HG03135 (cell line): ENCODE measurements around the gene PARD3B.
"Not testable (repeated sequence)": the region's sequence is repeated elsewhere in the genome, so short reads cannot be mapped to it uniquely, and the experiment has no call there.

ENCODE experiments used
- ATAC-seq: cut with Tn5 transposase; IDR thresholded peaks from one replicate; pipeline ENCODE4 v1.9.1; 2021; ENCODE audit warnings: mild to moderate bottlenecking, moderate library complexity; ENCODE audit not compliant: unreplicated experiment

Gene PARD3B

DNA sequence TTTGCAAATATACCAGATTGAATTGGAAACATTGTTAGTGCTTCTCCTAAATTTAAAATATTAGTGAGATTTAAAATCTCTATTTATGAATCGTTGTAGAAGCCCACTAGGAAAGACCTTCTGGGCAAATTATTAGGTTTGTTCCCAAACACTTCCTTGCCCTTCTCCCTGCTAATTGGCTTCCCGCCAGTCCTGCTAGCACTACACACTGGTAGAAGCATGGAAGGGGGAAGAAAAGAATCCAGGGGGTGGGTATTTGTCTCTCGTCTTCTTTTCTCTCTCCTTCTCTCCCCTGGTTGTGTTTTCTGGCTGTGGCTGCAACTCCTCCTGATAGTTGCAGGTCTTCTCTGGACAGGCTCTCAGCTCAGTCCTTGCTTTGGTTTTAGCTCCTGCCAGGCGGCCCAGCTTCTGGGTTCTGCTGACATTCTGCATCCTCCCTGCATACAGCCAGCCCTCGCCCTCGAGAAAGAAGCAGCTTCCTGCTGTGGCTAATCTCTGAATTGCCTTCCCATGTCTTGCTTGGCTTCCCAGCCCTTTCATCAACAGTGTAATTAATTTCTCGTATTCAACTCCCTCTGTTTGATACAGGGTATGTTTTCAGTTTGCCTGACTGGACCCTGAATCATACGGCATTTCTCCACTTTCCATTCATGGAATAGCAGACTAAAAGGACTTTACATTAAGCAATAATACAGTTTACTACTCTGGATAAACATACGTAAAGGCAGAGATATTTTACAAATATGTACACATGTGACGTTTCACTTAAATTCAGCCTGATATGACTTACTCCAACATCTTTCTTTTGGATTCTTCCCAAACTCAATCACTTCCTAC is 6.9 kb upstream of the PARD3B start:
- ATAC-seq: no peak

DNA sequence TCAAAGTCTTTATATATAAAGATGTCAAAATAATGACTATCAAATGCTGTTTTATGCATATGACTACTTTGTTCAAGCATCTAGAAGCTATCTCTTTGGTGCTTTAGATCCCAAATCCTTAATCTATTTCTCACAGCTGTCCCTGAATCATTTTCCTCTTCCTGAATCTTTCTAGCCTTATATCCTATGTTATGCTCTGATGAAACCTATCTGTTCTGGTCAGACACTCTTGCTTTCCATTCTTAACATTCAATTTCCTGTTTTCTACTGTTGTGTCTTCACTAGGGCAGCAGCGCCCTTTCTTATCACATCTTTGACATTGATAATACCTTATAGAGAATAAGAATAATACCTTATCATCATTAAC is 6.3 kb upstream of the PARD3B start:
- no peak for ATAC-seq

DNA sequence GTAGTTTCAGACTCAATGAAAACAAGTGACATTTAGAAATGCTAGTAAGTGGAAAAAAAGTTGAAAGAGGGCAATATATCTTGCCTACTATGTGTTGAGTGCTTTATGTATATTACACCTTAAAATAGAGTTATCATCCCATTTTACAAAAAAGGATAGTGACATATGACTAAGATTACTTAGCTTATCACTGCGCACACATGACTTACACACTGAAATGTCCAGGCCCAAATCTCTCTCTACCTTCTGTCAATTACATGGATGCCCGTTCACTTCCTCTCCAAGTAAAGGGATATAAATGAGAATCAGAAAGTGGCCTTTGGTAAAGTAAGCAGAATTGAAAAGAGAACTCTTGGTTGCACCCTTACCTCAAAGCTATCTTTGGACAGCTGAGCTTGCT is 3.6 kb upstream of the PARD3B start:
- ATAC-seq: no peak

DNA sequence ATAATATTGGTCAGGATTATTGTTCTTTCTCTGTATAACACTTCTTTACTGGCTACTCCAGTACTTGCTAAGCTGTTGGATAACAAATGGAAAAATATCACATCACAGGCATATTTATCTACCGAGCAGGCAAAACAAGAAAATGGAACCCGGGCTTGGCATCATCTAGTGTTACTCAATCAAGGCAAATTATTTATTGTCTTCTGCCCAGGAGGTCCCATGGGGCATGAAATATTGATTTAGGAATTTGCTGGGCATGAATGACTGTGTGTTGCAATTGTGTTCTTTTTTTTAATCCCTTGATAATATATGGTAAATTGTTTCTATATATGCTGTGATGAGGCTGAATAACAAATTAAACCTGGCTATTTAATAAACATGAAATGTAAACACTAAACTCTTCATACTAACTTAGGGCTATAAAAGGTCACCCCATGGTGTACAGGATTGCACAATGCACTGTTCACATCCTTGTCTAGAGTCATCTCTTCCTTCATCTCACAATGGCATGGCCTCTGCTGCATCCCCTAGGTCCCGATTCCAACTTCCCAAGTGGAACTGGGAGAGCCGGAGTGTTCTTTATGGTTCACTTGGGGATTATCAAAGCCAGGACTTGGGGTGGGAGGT is 2.2 kb upstream of the PARD3B start:
- no peak for ATAC-seq

DNA sequence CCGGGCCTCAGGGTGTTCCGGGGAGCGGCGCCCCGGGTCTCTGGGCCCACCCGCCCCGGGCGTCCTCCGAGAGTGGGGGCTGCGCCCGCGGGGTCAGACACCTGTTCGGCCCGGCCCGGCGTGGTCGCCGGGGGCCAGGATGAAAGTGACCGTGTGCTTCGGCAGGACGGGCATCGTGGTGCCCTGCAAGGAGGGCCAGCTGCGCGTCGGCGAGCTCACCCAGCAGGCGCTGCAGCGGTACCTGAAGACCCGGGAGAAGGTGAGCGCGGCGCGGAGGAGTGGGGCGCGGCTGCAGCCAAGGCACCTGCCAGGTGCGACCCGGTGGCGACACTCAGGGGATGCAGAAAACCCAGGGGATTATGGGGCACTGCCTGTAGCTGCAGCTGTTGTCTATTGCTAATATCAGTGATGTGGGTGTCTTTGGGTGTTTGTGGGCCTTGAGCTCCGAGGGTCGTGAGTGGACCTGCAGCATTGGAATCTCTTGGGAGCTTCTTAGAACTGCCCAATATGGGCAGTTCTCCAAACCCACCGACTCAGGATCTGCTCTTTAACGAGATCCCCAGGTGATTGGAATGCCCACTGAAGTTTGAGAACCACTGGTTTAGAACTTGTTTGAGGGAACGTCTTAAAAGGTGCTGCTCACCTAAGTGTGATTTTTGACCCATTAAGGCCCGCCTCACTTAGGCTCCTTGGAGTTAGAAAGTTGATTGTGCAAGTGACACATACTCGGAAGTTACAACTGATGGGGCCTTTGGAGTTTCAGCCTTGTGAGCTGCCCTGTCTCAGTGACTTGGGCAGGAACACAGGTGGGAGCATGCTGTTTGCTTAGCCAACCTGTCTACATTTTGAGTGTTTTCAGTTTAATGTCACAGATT is 823 bp downstream of the PARD3B start:
- no peak for ATAC-seq

DNA sequence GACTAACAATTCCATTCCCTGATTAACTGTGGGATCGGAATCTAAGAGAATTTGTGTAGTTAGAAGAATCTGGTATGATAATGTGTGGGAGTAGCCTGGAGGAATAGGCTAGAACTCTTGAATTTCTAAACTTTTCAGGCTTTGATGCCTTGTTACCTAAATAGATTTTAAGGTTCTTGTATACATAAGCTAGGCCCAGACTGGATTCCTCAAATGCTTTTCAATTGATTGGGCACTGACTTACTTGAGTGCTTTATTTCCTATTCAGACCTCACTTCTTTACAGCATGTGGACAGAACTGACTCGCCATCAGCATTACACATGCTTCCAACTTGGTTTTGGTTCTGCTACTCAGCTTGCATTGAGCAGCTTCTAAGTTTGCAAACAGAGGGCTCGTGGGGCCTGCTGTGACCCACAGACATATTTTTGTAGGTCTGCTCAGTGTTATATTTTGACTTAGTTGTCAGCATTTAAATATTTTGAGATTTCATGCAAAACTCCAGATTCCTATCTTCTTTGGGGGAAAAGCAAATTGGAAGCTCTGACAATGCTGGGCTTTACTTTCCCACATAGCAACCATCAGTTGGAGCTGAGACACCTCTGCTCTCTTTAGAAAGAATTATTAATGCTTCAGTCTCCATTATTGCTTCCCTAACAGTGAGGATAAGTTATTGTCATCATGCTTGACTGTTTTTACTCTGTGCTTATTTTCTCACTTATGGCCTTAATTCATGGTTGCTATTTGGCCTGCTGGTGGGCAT is 5.7 kb downstream of the PARD3B start:
- no peak for ATAC-seq

DNA sequence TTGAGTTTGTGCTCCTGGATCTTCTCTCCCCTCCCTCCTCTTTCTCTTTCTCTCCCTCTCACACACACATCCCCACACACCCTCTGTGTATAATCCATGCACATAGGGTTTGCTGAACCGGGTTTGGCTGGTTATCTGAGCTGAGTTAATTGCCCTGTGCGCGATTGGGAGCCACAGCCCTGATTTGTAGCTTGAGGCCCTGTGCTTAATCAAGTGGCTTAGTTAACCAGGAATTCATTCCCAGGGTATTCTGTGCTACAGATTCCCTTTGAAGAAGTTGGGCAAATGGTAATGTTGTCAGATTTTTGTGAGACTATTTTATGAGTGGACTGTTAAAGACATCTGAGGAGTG is 6.2 kb downstream of the PARD3B start:
- ATAC-seq: no peak

DNA sequence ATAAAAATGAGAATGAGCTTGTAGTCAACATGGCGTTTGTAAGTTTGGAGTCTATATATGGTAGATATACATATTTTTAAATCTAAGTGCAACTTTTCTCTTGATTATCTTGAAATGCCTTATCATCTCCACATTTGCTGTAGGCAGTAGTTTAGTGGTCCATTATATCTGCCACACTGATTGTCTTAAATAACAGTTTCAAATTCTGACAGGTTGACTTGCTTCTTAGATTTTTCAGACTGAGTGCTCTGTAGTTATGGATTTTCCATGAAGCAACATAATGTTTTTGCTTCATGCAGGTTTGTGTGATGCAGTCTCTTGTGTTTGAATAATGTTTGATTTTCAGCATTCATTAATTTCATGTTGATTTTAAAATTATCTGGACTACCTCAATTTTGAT is 12.3 kb downstream of the PARD3B start:
- no peak for ATAC-seq

DNA sequence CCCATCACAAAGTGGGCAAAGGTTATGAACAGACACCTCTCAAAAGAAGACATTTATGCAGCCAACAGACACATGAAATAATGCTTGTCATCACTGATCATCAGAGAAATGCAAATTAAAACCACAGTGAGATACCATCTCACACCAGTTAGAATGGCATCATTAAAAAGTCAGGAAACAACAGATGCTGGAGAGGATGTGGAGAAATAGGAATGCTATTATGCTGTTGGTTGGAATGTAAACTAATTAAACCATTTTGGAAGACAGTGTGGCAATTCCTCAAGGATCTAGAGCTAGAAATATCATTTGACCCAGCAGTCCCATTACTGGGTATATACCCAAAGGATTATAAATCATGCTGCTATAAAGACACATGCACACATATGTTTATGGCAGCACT is 14.1 kb downstream of the PARD3B start:
- not testable (repeated sequence) for ATAC-seq

DNA sequence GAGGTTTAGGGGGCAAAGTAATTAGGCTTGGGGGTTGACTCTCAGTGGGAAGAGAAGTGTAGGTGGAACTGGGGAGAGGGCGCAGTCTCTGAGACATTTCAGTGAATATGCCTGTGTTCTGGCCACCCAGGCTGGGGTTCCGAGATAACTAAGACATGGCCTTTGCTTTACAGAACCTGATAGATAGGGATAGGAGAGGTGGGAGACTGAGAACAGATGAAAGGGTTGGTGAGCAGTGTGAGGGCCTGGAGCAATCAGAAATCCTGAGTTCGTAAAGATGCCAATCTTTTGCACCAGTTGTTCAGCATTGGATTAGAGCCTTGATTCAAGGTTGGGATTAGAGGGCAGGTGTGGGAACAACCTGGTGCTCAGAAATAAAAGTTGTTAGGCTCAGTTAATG is 15.6 kb downstream of the PARD3B start:
- no peak for ATAC-seq

DNA sequence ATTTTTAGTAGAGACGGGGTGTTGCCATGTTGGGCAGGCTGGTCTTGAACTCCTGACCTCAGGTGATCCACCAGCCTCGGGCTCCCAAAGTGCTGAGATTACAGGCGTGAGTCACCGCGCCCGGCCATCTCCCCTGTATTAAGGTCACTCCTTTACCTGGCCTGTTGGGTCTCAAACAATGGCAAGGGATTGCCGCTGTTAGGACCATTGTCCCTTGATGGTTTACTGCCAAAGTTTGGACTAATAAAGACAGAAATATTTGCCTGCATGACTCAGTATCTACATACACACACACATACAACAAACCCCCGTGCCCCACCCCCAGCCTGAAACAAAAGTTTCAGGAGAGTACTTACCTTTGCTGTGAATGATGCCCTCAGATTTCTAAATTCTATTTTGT is 16.5 kb downstream of the PARD3B start:
- no peak for ATAC-seq

DNA sequence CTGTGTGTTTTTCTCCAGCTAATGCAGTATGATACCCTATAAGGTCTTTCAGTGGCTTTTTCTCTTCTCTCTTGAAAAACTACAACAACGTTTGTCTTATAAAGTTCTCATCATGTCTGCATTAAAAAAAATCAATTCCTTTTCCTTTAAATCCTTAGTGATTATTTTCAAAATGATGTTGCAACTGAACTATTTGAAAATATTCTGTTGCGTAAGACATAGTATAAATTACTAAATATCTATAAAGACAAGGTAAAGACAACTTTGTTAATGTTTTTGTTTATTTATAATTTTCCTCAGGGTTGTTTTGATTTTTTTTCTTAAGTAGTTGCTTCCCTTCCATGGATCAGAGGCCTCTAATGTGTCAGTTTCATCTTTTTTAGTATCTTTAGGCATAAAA is 21.2 kb downstream of the PARD3B start:
- ATAC-seq: no peak

DNA sequence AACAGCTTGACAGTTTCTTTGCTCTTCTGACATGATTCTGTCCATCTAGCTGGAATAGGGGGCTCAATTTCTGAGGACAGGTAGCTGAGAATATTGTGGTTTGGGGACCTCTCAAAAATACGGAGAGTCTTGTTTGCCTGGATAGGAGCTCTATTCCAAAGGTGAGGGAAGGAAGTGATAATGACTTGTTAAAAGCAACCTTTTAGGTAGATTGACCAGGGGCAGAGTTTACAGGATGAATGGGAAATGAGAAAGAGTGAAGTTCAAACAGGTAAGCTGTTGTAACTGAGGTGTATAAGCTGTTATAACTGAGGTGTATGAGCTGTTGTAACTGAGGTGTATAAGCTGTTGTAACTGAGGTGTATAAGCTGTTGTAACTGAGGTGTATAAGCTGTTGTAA is 25.1 kb downstream of the PARD3B start:
- ATAC-seq: no peak

DNA sequence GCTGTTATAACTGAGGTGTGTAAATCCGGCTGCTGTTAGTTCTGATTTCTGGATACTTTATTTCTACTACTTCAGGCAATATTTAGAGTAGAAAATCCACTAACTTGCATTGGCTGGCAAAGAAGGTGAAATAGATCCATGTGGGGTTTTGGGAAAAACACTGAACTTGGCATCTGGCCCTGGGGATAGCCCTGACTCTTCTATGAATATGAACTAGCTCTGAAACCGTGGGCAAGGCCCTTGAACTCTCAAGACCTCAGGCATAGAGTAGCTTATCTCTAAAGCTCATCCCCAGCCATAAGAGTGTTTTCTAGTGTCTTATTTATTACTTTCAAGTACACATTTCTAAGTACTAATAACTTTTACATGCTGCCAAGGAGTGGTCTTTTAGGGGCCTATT is 25.8 kb downstream of the PARD3B start:
- no peak for ATAC-seq

DNA sequence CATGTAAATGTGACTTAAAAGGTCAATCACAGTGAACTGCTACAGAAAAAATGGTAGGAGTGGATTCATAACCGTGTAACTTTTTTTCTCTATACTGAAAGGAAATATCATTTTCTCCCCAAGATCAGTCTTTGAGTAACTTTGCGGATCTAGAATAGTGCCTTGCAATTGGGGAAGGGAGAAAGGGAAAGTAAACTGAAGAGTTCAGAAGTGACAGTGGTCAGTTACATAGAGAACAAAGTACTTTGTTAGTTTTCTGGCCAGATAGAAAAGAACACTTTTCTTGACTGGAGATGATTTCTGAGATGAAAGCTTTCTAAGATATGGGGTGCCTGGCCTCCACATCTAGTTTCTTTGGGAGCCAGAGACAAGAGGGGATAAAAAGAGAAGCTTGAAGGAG is 26.6 kb downstream of the PARD3B start:
- no peak for ATAC-seq

DNA sequence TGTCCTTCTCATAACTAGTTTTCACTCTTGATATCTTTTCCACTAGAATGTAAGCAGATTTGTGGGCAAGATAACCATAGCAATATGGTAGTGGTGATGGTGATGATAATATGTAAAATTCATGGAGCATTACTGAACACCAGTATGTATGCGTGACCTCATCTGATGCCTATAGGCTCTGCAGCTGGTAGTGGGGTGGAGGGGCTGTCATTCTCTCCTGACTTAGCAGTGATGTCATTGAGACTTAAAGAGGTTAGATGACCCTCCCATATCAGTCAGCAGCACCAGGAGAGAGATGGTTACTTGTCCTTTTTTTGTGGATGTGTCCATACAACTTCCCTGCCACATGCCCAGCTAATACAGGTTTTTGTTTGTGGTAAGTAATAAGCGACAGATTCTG is 27.9 kb downstream of the PARD3B start:
- ATAC-seq: no peak

DNA sequence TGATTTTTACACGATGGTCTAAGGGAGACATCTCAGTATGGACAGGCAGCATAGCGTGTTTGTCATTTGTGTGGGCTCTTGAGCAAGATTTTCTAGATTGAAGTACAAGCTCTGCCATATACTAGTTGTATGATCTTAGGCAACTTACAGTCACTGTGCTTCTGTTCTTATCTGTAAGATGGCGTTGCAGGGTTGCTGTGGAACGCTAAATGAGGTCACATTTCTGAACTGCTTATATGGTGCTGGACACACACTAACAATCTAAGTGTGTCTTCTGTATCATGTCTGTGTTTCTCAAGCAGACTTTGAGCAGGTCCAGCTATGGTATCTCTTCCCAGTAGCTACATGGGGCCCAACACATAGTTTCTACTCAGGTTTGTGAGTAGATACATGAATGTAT is 29.2 kb downstream of the PARD3B start:
- no peak for ATAC-seq

DNA sequence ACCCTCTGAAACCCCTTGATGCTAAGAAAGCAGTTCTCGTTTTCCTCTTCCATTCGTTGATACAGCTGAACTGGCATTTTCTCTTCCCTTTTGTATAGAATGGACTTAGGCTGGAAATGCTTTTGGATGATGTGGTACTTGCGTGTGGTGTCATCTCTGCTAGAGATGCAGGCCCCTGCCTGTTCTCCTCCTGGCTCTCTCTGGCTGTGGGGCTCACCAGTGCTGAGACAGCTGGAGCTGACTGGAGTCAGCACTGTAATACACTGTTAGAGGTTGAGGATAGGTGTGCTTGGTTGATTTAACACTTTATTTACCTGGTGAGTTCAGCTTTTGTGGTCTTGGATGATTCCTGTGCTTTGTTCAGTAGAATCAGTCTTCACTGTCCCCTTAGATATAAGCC is 30.2 kb downstream of the PARD3B start:
- ATAC-seq: no peak

DNA sequence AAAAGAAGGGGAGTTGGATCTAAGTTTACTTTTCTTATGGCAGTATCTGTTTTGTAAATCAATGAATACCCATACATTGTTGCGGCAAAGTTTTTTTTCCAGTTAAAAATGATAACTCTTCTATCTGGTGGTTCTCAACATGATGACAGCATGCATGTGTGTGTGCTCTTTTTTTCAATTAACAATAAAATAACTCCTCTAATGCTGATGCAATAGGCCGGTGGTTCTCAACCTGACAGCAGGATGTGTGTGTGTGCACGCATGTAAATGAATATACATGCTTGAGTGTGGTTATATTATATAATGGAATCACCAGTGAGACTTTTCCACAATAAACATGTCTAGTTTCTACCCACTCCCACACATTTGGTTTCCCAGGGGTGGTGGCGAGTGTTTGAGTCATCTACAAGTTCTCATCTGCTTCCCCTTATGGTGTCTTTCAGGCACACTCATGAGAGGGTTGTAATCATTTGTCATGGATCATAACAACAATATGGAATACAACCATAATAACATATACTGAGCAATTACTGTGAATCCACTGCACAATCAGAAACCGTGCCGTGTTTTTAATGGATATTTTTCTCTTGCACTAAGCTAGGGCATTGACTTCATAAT is 31.2 kb downstream of the PARD3B start:
- ATAC-seq: no peak

DNA sequence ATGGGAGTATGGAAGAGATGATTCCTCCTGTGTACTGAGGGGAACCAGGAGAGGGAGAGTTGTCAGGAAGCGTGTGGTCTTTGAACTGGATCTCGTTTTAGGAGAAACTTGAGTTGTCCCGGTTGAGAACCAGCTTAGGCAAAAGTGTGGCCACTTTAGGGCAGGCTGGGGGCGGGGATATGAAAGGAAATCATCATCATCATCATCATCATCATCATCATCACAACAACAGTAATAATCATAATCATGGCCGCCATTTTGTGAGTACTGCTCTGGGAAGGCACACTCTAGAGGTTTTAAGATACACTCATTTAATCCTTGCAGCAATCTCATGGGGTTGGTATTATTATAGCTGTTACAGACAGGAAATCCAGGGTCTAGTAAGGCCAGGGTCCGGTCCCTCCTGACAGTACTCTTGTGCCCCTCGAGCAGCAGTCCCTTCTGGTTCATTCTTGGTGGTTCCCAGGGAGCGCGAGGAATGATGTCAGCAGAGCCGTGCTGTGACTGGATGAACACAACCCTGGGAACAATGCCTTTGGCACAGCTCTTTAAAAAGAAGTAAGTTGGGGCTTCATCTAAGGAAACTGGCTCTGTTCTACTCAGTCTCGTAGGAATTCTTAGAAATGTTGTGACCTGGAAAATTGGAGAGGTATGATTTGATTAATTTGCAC is 33.8 kb downstream of the PARD3B start:
- ATAC-seq: no peak
